ENCODE measurements around the gene CDC37. TPM values are rescaled to one million over a fixed set of nuclear protein-coding genes. Genes with fewer than 3 reads are reported as not detected.

Gene CDC37
- total RNA-seq, 1 experiment from 2014 or later: 260 TPM

DNA sequence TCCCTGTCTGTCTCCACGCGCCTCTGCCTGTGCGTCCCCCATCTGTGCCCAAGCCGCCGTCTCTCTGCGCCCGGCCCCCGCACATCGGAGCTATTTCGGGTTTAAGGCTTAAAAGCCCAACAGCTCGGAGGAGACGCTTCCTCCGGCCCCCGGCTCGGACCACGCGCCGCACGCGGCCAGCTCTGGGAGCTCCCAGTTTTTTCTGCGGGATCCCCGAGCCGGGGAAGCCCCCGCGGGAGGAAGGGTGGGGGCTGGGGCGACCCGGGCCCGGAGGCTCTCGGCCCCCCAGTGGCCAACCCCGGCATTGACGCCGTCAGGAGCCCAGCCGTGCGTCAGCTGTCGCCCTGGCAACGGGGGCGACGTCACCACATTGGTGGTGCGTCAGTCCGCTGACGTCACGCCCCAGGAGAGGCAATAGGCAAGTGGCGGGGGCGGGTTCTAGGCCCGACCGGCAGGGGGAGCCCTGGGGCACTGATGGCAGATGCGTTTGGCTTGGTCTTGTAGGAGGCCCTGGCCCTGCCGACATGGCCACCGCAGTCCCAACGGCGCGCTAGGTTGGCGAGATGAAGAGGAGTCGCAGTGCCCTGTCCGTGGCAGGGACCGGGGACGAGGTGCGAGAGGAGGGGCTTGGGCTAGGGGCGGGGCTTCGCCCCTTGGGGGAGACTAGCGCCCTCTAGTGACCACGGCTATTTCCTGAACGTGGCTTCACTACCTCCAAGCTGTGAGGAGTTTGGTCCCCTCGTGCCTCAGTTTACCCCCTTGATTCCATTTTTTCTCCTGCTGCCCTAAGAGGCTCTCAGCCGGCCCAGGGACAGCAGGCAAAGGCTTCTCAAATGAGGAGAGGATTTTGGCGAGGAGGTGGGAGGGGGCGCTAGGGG lies 13.3 kb upstream of the CDC37 start (continued):
- TF ChIP-seq POLR2AphosphoS5 (IDR thresholded peaks at IDR 0.05; ENCODE audit: low read depth, low read length) (no peak; the same call in 1 of the 2 replicates), ZFX (IDR thresholded peaks at IDR 0.05) (no peak), TCF7L2 (IDR thresholded peaks at IDR 0.05; ENCODE audit: borderline replicate concordance, extremely low read depth, insufficient read depth, insufficient read length) (peak; percentile 39), EZH2phosphoT487 (IDR thresholded peaks at IDR 0.05; ENCODE audit: borderline replicate concordance) (no peak), EZH2 (IDR thresholded peaks at IDR 0.05) (no peak), CEBPB (IDR thresholded peaks at IDR 0.05; ENCODE audit: low read depth) (no peak), EGR1 (IDR thresholded peaks at IDR 0.05; ENCODE audit: low read depth) (peak; percentile 96), CBX3 (IDR thresholded peaks at IDR 0.05; ENCODE audit: low read depth) (peak; percentile 92)

- H3K79me2 ChIP-seq (ENCODE audit: insufficient read depth, low read length): peaks cover under 1% of the 10 kb centered on the region; the same call in 1 of the 2 replicates
- peak overlapping the region; percentile 51 to 58 for H3K4me3 ChIP-seq (replicated peaks in 1 of 2; ENCODE audit: low read depth in 1 of 2, low read length in 2 of 2)
- CTCF ChIA-PET: interaction anchor here (0.6 to 3.3 kb wide), 12 partner anchors 8 to 367 kb away, joined by 3 to 60 read pairs (median 6); partner anchors contain the start of genes CDC37, DNM2 and ICAM5
- H3K9me3 ChIP-seq (ENCODE audit: control insufficient read depth in 1 of 2, insufficient read depth in 1 of 2, low read depth in 1 of 2, low read length in 2 of 2): no peaks in the 10 kb centered on the region
- intact Hi-C loops (cut with micrococcal nuclease): no loop called here
- no peaks in the 10 kb centered on the region for H3K9me2 ChIP-seq (ENCODE audit: insufficient read depth)
- H3K4me2 ChIP-seq (ENCODE audit: low read length): peak overlapping the region; percentile 74
- TF ChIP-seq EZH2phosphoT487 (IDR thresholded peaks at IDR 0.05; ENCODE audit: borderline replicate concordance) (no peak), SIN3A (IDR thresholded peaks at IDR 0.05; ENCODE audit: low read depth) (no peak), SP1 (IDR thresholded peaks at IDR 0.05; ENCODE audit: low read depth) (no peak), ELF1 (IDR thresholded peaks at IDR 0.05; ENCODE audit: borderline replicate concordance, low read depth) (no peak), CTCF (IDR thresholded peaks at IDR 0.05 in 2 of 3, conservative IDR thresholded peaks at IDR 0.05 in 1 of 3; ENCODE audit: borderline replicate concordance in 1 of 3, insufficient read depth in 1 of 3, low read depth in 2 of 3, low read length in 2 of 3) (no peak), JUND (IDR thresholded peaks at IDR 0.05) (no peak), RAD21 (IDR thresholded peaks at IDR 0.05; ENCODE audit: low read depth) (no peak), POLR2AphosphoS5 (IDR thresholded peaks at IDR 0.05; ENCODE audit: low read depth, low read length) (no peak), POLR2A (IDR thresholded peaks at IDR 0.05; ENCODE audit: borderline replicate concordance, extremely low read depth, insufficient read depth, insufficient read length) (no peak), EZH2 (IDR thresholded peaks at IDR 0.05) (no peak), SRF (IDR thresholded peaks at IDR 0.05; ENCODE audit: low read depth) (no peak), ATF3 (IDR thresholded peaks at IDR 0.05) (no peak)
- peak overlapping the region; percentile 89 for H3K27ac ChIP-seq (ENCODE audit: low read depth, low read length)
- no peaks in the 10 kb centered on the region for H3K27me3 ChIP-seq (ENCODE audit: insufficient read depth, low read length)
- H3K9ac ChIP-seq (ENCODE audit: low read length): peak overlapping the region; percentile 67
- no peaks in the 10 kb centered on the region for H3K36me3 ChIP-seq (ENCODE audit: control insufficient read depth in 1 of 2, insufficient read depth in 2 of 2, low read length in 2 of 2)
- peaks cover 20 to 50% of the 10 kb centered on the region in 2 experiments for H3K4me1 ChIP-seq (ENCODE audit: control insufficient read depth in 1 of 2, insufficient read depth in 2 of 2, low read length in 2 of 2)
- DNase-seq (ENCODE audit: low read depth, low spot score) (no peak), ATAC-seq (no peak)
- RAD21 ChIA-PET (ENCODE audit: low non-redundant PET in 1 of 2, low total read pairs in 2 of 2, uncharacterized antibody in 2 of 2, unreplicated experiment in 2 of 2): no interaction called here
- H2AFZ ChIP-seq (ENCODE audit: low read depth, low read length, poor library complexity, severe bottlenecking): peak overlapping the region; percentile 25
- no TSS peak for BruUV-seq (replicated peaks)
- POLR2A ChIA-PET: interaction anchor here (1.2 kb wide), 1 partner anchor 10 kb away, joined by 4 read pairs; no protein-coding TSS in a partner anchor
- no peaks in the 10 kb centered on the region for H4K20me1 ChIP-seq (ENCODE audit: insufficient read depth)
Measured at GRCh38 chr19:10416083-10416379, 12.7 kb upstream of the CDC37 start.
